ACHN (cell line): Measurements from ENCODE around the gene NUTM2B.
"Not testable (repeated sequence)": the region's sequence is repeated elsewhere in the genome, so short reads cannot be mapped to it uniquely, and the experiment has no call there.

Experiments used
- DNase-seq: peaks from one replicate; pipeline ENCODE4 v3.0.0-alpha.2; 2015
- in situ Hi-C: cut with HindIII; loops from 2 replicates; pipeline ENCODE4 v1.10.0; 2017; ENCODE audit warnings: low sequenced_read_pairs, low pct_ligation_motif_present, low pct_unique_long_range_greater_than_20kb

The NUTM2B gene

GRCh38 chr10:79720000-79720399 is 17.0 kb downstream of the NUTM2B start:
- in situ Hi-C loops, DNase-seq: not testable (repeated sequence)

- DNase-seq, in situ Hi-C loops: not testable (repeated sequence)
Observed at GRCh38 chr10:79726620-79727019, 23.6 kb downstream of the NUTM2B start.

DNA sequence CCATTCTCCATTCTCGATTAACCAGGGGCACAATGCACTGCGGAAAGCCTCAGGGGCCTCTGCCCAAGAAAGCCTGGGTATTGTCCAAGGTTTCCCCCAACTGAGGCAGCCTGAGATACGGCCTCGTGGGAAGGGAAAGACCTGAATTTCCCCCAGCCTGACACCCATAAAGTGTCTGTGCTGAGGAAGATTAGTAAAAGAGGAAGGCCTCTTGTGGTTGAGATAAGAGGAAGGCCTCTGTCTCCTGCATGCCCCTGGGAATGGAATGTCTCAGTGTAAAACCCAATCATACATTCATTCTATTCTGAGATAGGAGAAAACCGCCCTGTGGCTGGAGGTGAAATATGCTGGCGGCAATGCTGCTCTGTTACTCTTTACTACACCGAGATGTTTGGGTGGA is 41.8 kb downstream of the NUTM2B start:
- in situ Hi-C loops, DNase-seq: not testable (repeated sequence)

GRCh38 chr10:79748510-79748909 is 45.5 kb downstream of the NUTM2B start:
- DNase-seq, in situ Hi-C loops: not testable (repeated sequence)

- in situ Hi-C loops, DNase-seq: not testable (repeated sequence)
Observed at GRCh38 chr10:79753601-79754000, 50.6 kb downstream of the NUTM2B start.

- DNase-seq, result peak; percentile 28
- in situ Hi-C loops, result not testable (repeated sequence)
Observed at GRCh38 chr10:79758297-79758993, 55.4 kb downstream of the NUTM2B start.
